ENCODE results near the gene KPNA4.
"Not testable (repeated sequence)": the region's sequence is repeated elsewhere in the genome, so short reads cannot be mapped to it uniquely, and the experiment has no call there.

Gene KPNA4

GRCh38 chr3:160480931-160481330 lies 84.4 kb downstream of the KPNA4 start:
- DNase-seq = no peak

DNA sequence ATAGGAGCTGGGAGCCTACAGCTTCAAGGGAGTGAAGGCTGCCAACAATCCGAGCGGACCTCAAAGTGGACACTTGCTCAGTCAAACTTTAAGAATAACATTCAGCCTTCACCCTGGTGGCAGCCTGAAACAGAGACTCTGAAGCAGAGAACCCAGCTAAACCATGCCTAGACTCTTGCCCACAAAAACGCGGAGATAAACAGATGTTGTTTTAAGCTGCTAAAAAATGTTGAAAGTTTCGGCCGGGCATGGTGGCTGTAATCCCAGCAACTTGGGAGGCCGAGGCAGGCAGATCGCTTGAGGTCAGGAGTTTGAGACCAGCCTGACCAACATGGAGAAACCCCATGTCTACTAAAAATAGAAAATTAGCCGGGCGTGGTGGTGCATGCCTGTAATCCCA lies 86.0 kb downstream of the KPNA4 start:
- DNase-seq = no peak

DNA sequence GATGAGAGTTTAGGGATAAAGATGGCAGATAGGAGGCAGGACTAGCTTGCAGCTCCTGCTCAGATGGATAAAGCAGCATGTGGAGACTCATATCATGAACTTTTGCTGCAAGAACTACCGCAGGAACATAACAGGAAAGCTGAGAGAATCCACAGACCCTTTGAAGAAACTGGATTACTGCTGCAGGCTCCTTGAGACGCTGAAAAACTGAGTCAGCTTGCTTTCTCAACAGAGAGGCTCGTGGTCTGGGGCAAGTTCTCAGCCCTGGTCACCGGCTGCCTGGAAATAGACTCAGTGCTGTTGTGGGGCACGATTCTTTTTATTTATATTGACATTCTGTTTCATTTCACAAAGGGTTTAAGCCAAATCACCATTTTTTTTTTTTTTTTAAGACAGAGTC lies 87.0 kb downstream of the KPNA4 start:
- no peak for DNase-seq

GRCh38 chr3:160477750-160478149 lies 87.6 kb downstream of the KPNA4 start:
- DNase-seq = no peak

- no peak for DNase-seq
Observed at GRCh38 chr3:160475884-160476283, 89.5 kb downstream of the KPNA4 start.

GRCh38 chr3:160475153-160475552 lies 90.2 kb downstream of the KPNA4 start:
- no peak for DNase-seq

- DNase-seq = no peak
Observed at GRCh38 chr3:160474416-160474838, 90.9 kb downstream of the KPNA4 start.

DNA sequence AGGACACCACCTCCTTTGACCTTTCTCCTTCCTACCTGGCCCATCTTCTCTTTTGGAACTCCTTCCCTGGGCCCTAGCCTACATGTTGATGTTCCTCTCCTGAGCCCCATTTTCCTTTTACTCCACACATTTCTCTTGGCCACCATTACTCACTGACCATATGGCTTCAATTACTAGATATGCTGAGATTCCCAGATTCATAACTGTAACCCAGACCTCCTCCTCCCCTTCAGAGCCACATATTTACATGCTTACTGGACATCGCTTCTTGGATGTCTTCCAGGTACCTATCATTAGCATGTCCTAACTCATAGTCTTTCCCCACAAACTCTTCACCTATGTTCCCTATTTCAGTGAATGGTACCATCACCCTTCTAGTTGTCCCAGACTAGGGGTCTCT lies 91.4 kb downstream of the KPNA4 start:
- no peak for DNase-seq

DNA sequence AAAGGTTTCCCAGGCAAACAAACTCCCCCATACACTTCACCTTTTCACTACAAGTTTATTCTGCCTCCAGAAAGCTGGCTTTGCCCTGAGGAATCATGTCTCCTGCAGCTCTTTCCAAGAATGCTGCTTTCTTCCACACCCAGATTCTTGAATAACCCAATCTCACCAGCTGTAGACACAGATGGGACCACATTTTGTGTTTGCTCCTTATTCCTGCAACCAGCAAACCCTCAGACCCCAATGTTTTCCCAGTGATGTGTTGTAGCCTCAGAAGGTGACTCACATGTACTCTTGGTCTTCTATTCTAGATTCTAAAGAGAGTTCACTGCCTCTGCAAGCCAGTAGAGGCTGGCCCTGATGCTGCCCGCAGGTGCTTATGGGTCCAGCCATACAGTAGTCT lies 92.2 kb downstream of the KPNA4 start:
- no peak for DNase-seq

GRCh38 chr3:160472344-160472743 lies 93.0 kb downstream of the KPNA4 start:
- no peak for DNase-seq

DNA sequence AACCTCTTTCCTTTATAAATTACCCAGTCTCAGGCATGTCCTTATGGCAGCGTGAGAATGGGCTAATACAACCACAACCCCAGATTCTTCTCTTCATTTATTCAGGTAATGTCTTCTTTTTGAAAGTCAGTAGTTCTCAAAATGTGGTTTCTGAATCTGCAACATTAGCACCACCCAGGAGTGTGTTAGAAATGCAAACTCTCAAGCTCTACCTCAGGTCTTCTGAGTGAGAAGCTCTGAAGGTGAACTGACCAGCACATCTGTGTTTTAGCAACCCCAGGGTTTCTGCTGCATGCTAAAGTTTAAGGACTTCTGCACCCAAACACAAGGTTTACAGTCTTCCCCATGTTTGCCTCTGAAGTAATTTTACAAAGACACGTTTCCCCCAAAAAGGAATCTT lies 93.5 kb downstream of the KPNA4 start:
- no peak for DNase-seq

DNA sequence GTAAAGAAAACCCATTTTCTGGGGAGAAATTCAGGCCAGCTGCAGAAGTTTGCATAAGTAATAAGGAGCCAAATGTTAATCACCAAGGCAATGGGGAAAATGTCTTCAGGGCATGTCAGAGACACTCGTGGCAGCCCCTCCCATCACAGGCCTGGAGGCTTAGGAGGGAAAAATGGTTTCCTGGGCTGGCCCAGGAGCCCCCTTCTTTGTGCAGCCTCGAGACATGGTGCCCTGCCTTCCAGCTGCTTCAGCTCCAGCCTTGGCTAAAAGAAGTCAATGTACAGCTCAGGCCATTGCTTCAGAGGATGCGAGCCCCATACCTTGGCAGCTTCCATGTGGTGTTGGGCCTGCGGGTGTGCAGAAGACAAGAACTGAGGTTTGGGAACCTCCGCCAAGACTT lies 95.2 kb downstream of the KPNA4 start:
- DNase-seq = no peak

DNA sequence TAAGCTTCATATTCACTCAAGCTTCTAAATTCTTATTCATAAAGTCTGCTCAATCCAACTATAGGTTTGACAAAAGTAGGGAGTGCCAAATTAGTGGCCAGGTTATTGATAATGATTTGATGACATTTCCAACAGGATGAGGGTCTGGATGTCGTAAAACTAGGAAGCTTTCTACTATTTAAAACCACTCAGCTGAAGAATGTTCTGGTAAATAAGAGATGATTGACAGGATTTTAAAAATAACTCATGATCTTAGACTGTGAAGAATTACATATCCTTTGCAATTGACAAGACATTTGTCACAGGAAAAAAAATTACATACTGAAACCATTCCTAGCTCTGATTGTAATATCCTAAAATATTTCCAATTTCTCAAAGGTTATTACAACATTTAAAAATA lies 100.4 kb downstream of the KPNA4 start:
- DNase-seq = no peak

DNA sequence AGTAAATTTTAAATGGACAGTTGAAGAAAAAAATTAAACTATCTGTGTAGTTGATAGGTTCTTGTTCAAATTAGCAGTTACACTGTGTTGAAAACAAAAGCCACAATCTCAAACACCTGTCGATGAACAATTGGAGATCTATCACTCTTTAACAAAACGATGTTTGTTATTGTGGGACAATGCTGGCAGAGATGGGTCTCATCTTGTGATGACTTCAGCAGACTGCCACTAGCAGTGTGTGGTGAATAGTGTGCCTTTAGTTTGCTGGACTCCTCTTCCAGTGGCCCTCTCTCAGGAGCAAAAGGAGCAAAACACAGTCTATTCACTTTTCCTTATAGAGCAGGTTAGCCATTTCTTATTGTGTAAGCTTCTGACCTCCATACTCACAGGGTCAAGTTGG lies 101.0 kb downstream of the KPNA4 start:
- no peak for DNase-seq

- no peak for DNase-seq
Observed at GRCh38 chr3:160460033-160460432, 105.3 kb downstream of the KPNA4 start.

DNA sequence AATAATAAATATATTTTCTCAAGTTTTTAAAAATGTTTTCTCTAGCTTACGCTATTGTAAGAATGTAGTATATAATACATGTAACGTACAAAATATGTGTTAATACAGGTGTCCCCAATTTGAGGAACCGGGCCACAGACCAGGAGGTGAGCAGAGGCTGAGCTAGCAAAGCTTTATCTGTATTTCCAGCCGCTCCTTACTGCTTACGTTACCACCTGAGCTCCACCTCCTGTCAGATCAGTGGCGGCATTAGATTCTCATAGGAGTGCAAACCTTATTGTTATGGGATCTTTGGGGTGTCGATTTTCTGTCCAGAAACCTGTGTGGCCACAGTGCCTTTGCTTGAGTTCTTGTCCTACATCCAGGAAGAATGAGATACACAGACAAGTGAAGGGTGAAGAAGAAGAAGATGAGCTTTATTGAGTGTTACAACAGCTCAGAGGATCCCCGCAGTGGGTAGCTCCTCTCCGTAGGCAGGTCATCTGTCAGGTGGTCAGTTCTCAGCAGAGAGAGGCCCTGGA lies 105.9 kb downstream of the KPNA4 start:
- DNase-seq = no peak

DNA sequence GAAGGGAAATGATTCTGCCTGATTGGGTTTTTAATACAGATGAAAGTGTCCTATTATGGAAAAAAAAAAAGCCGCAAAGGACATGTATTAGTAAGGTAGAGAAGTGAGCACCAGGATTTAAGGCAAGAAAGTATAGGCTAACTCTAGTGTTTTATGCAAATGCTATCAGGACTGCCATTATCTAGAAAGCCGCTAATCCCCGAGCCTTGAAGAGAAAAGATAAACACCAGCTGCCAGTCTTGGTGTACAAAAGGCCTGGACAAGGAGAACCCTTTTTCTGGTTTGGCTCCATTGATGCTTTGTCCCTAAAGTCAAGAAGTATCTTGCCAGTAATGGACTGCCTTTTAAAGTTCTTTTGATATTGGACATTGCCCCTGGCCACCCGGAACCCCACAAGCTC lies 107.2 kb downstream of the KPNA4 start:
- no peak for DNase-seq

GRCh38 chr3:160455846-160456245 lies 109.5 kb downstream of the KPNA4 start:
- DNase-seq = no peak

DNA sequence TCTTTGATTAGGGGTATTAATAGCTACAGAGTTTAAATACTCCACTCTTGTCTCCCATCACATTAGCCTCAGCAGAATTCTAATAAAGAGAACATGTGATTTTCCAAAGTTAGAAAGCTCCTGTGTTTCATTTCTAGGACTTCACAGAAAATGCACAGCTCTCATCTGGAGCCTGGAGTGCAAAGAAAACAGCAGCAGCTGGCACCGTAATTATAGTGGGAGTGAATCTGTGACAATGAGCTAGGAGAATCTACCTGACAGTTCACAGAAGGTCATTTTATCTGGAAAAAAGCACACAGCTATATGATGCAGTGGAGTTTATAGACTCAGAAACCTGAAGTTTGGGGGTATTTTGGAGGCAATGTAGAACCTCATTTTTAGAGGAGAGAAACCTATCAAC lies 110.4 kb downstream of the KPNA4 start:
- no peak for DNase-seq

DNA sequence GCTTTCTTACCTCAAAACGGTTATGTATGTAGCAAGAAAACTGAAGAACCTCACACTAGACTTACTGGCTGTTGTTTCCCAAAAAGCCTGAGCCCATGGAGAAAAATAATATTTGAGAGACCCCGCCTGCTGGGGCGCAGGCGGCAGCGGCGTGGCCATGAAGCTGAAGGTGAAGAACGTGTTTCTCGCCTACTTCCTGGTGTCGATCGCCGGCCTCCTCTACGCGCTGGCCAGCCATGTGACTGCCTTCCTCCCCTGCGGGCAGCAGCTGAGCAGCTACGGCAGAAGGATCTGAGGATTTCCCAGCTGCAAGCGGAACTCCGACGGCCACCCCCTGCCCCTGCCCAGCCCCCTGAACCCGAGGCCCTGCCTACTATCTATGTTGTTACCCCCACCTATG lies 113.1 kb downstream of the KPNA4 start:
- not testable (repeated sequence) for DNase-seq

- DNase-seq = no peak
Observed at GRCh38 chr3:160451602-160452001, 113.8 kb downstream of the KPNA4 start.

GRCh38 chr3:160450846-160451245 lies 114.5 kb downstream of the KPNA4 start:
- no peak for DNase-seq

- DNase-seq = peak; percentile 98
Observed at GRCh38 chr3:160449636-160450598, 115.5 kb downstream of the KPNA4 start, which contains the start of gene TRIM59. Gene TRIM59, minus strand, starts transcription at chr3:160449786. Its CDS starts 10,603 bp downstream, at chr3:160439183.

GRCh38 chr3:160448845-160449635 lies 116.3 kb downstream of the KPNA4 start:
- no peak for DNase-seq

Data from activated naive CD4-positive, alpha-beta T cell treated with Interleukin-2 at 50 U/mL for 16 hours (primary cell).